HepG2 (cell line): ENCODE measurements around the gene EHD1. TPM values are rescaled to one million over a fixed set of nuclear protein-coding genes. Genes with fewer than 3 reads are reported as not detected.

ENCODE experiments used
- ARID5B ChIP-seq: IDR thresholded peaks from 2 replicates; pipeline ENCODE4 v1.4.0; 2020; ENCODE audit warnings: mild to moderate bottlenecking, missing genetic modification reagents
- ATF3 ChIP-seq: sonication (generic); formaldehyde crosslinking; IDR thresholded peaks from 2 replicates; pipeline ENCODE4 v1.4.0; 2020; ENCODE audit warnings: missing genetic modification reagents
- ATF6 ChIP-seq: sonication (generic); formaldehyde crosslinking; conservative IDR thresholded peaks from 2 replicates; pipeline ENCODE4 v1.4.0; 2020; ENCODE audit warnings: missing genetic modification reagents
- CSRNP2 ChIP-seq: sonication (generic); formaldehyde crosslinking; conservative IDR thresholded peaks from 2 replicates; pipeline ENCODE4 v1.8.0; 2022; ENCODE audit warnings: low read depth, missing genetic modification reagents
- EEA1 ChIP-seq: sonication (generic); formaldehyde crosslinking; IDR thresholded peaks from 2 replicates; pipeline ENCODE4 v1.5.1; 2020; ENCODE audit warnings: mild to moderate bottlenecking, missing genetic modification reagents, borderline replicate concordance
- ERF ChIP-seq: IDR thresholded peaks from 2 replicates; pipeline ENCODE4 v1.6.1; 2018; ENCODE audit warnings: missing biosample characterization, missing genetic modification reagents
- GTF2F1 ChIP-seq: fragments of 150-350 bp; IDR thresholded peaks from 2 replicates; pipeline ENCODE4 v1.6.1; 2014; ENCODE audit warnings: low read length
- HMGXB4 ChIP-seq, 2 experiments: sonication (generic) in 1 of 2; formaldehyde crosslinking in 1 of 2; IDR thresholded peaks; 2 replicates each; pipeline versions ENCODE4 v1.4.0 to v1.6.1; 2018 to 2020; ENCODE audit warnings: missing genetic modification reagents in 2 of 2, borderline replicate concordance in 1 of 2, low read depth in 1 of 2, mild to moderate bottlenecking in 1 of 2, missing biosample characterization in 1 of 2
- MTF1 ChIP-seq: sonication (generic); formaldehyde crosslinking; IDR thresholded peaks from 2 replicates; pipeline ENCODE4 v1.5.0; 2020; ENCODE audit warnings: missing genetic modification reagents
- WIZ ChIP-seq: sonication (generic); formaldehyde crosslinking; IDR thresholded peaks from 2 replicates; pipeline ENCODE4 v1.5.1; 2020; ENCODE audit warnings: mild to moderate bottlenecking, missing genetic modification reagents
- ZFP36 ChIP-seq: fragments of 150-350 bp; IDR thresholded peaks from 2 replicates; pipeline ENCODE4 v1.6.1; 2018; ENCODE audit warnings: borderline replicate concordance, low read length, low read depth; ENCODE audit not compliant: partially characterized antibody
- ZFY ChIP-seq: sonication (generic); formaldehyde crosslinking; IDR thresholded peaks from 2 replicates; pipeline ENCODE4 v1.4.0; 2020; ENCODE audit warnings: missing genetic modification reagents
- ZNF317 ChIP-seq: sonication (generic); formaldehyde crosslinking; IDR thresholded peaks from 2 replicates; pipeline ENCODE4 v1.5.0; 2020; ENCODE audit warnings: mild to moderate bottlenecking, missing genetic modification reagents
- ZNF431 ChIP-seq: sonication (generic); formaldehyde crosslinking; IDR thresholded peaks from 2 replicates; pipeline ENCODE4 v1.9.0; 2022; ENCODE audit warnings: missing genetic modification reagents, low read depth, mild to moderate bottlenecking, borderline replicate concordance
- ZSCAN31 ChIP-seq: sonication (generic); formaldehyde crosslinking; IDR thresholded peaks from 2 replicates; pipeline ENCODE4 v1.5.0; 2020; ENCODE audit warnings: low read depth, mild to moderate bottlenecking, missing genetic modification reagents
- polyA plus RNA-seq, 8 experiments: library from polyadenylated mRNA; depleted of rRNA in 3 of 8; stranded (reverse) in 7 of 8; unstranded in 1 of 8; fragments of >200 nt; fragmentation: Illumina TruSeq in 4 of 8; extraction: Trizol in 4 of 8; gene quantifications; 2 replicates each; pipeline versions ENCODE4 v1.2.1 to v1.2.3, GENCODE V29; 2011 to 2016; ENCODE audit warnings: low read depth in 4 of 8, missing spikeins in 1 of 8, mixed read lengths in 1 of 8; ENCODE audit not compliant: insufficient read depth in 1 of 8
- total RNA-seq, 5 experiments: library from RNA; depleted of rRNA; stranded (reverse); fragments of >200 nt; fragmentation: Illumina TruSeq; extraction: Trizol; gene quantifications; 2 replicates each; pipeline ENCODE4 v1.2.3, GENCODE V29; 2016; ENCODE audit warnings: low read depth in 1 of 5

EHD1 gene
- total and polyA plus RNA-seq, 2 of the 13 experiments (the other 11 are each of a cell fraction or from before 2014, with no cell fraction given): 23.6 to 26.6 TPM

GRCh38 chr11:64844330-64845128 is 33.9 kb downstream of the EHD1 start, which contains the start of gene CDC42BPG (continued):
- TF ChIP-seq HMGXB4 (CRISPR knock-in tag; IDR thresholded peaks at IDR 0.05; ENCODE audit: borderline replicate concordance in 1 of 2, low read depth in 1 of 2) (peak; percentile 39 to 43; a peak in 1 of 4 replicates), CSRNP2 (CRISPR knock-in tag) (no peak), MTF1 (CRISPR knock-in tag) (no peak), ZFY (CRISPR knock-in tag) (peak; percentile 62), ZFP36 (no peak), ZNF431 (CRISPR knock-in tag) (0 out of 2 replicates have a peak, but pooled peaks have one; percentile 38), ZSCAN31 (0 out of 2 replicates have a peak, but pooled peaks have one; percentile 51), ATF3 (CRISPR knock-in tag) (no peak), ZNF317 (CRISPR knock-in tag) (no peak), GTF2F1 (no peak), WIZ (no peak), EEA1 (peak; percentile 60; the same call in 1 of the 2 replicates), ERF (CRISPR knock-in tag) (no peak), ARID5B (CRISPR knock-in tag) (no peak), ATF6 (no peak)
